ENCODE data around the gene ATP8A2. TPM values are rescaled to one million over a fixed set of nuclear protein-coding genes. Genes with fewer than 3 reads are reported as not detected.

Gene ATP8A2
- total RNA-seq, 1 experiment from 2014 or later: 1.1 TPM

DNA sequence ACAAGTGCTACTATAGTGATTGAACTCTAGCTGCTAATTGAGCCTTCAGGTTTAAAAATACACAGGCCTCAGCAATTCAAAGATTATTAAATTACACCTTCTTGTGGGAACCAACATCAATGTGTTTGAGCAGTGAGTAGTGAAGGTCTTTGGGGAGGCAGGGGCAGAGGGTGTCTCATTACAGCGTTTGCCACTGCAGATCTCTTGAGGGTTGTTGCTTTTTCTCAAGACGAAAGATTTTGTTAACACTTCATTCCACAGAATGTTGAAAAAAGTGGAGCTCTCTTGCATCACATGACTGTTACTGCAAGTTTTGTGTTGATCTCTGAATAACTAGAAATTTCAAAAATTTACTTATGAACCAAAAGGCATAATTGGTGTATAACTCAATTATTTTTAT, 253.6 kb downstream of the ATP8A2 start:
- DNase-seq (ENCODE audit: low spot score): no peak

DNA sequence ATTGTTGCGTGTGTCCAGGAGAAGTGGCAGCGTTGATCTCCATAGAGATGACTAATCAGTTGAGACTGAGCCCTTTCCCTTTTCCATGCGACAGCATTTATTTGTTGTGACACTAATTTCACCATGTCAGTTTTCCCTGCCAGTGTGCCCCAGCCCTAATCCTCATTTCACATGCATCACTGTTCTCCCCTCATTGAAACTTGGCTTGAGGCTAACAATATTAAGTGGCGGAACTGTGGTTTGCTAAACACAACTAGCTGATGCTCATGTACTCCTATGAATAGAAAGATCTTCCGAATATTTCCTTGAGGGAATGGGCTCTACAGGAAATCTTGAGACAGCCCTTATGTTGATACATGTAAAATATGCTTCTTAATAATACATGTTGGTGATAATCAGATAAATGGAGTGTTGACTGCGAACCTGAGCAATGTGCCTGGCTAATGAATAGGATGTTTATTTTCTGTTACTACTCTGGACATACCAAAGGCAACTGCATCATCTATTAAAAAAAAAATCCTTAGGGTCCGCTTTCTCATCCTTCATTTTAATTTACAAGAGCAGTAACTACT, 258.6 kb downstream of the ATP8A2 start:
- DNase-seq (ENCODE audit: low spot score): no peak

DNA sequence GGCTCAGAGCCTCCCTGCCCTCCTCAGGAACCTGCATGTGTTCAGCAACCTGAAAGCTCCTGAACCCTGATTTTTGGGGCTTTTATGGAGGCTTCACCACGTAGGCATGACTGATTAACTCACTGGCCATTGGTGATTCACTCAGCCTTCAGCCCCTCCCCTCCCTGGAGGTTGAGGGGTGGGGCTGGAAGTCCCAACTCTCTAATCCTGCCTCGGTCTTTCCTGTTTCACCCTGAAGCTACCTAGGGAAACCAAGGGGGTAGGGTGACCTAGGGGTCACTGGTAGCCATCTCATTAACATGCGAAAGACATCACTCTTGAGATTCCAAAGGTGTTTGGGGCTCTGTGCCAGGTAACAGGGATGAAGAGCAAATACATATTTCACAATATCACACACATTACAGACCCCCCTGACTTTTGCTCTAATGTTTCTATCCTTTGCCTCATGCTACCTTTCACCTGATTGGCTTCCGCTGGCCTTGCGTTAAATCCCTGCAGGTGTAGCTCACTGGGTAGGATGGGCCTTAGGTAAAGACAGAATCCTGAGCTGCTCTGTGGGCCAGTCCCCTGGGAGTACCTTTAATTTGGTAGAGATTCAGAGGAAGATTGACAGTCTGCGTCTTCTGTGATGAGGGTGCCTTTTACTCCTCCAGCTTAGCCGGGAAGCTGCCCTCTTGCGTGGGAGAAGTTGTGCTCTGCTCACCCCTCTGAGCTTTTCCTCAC, 260.6 kb downstream of the ATP8A2 start:
- DNase-seq (ENCODE audit: low spot score): no peak

DNA sequence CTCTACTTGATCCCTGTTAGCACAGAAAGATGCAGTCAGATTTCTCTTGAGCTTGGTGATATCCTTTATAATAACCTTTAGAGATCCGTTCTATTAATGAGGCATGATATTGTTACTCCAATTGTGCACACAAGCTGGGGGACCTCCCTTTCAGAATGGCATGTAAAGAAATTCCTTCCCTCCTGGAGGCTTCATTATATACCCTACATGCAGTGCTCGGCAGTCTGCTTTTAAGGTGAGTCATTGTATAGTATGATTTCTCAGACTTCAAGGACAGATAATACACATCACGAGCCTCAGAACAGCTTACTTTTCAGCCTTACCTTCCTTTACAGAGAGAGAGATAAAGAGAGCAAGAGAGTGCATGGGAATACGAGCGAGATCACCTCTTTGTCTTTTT, 261.3 kb downstream of the ATP8A2 start:
- no peak for DNase-seq (ENCODE audit: low spot score)

DNA sequence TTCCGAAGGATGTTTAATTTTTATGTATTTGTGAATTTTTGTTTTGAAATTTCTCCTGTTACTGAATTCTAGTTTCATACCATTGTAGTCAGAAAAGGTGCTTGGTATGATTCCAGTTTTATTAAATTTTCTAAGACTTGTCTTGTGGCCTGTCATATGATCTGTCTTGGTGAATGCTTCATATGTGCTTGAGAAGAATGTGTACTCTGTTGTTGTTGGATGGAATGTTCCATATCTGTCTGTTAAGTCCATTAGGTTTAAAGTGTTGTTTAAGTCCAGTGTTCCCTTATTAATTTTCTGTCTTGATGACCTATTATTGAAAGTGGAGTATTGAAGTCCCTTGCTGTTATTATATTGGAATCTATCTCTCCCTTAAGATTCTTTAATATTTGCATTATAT, 273.9 kb downstream of the ATP8A2 start:
- no peak for DNase-seq (ENCODE audit: low spot score)

DNA sequence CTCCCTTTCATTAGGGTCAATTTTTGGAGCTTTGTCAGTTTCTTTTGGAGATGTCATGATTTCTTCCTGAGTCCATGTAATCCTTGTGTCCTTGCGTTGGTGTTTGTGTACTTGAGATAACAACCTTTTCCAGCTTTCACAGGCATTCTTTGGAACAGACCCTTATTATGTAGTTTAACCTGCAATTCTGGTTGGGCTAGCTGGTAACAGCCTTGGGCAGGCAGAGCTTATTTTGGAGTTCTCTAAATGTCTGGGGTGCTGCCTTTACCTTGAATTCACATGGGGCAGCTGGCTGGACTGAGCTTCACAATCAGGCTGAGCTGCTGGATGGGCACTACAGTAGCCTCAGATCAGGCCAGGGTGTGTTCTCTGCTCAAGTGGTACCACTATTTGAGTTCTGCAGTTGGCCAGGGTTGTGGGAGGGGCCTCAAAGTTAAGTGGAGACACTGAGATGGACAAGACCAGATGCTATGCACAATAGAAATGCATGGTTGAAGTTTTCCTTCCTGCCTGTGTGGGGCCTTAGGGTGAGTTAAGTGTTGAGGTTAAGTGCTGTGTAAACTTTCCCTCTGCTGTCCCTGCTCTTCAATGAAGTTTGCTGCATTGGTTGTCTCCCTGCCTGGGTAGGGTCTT, 277.3 kb downstream of the ATP8A2 start:
- DNase-seq (ENCODE audit: low spot score): no peak

DNA sequence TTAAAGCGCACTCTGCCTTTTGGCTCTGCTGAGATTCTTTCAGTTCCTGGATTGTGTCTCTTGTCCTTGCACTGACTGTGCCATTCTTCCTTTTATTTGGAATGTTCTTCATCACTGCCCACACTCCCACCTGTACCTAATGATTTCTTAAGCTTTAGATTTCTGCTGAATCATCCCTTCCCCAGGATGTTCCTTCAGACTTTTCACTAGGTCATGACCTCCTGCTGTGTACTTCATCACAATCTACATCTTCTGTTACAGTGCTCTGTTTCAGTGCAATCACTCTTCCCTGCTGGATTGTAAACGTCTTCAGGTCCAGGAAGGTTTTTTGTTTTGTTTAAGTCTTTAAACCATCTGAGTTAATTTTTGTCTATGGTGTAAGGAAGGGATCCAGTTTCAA, 281.0 kb downstream of the ATP8A2 start:
- DNase-seq (ENCODE audit: low spot score): peak; percentile 11

DNA sequence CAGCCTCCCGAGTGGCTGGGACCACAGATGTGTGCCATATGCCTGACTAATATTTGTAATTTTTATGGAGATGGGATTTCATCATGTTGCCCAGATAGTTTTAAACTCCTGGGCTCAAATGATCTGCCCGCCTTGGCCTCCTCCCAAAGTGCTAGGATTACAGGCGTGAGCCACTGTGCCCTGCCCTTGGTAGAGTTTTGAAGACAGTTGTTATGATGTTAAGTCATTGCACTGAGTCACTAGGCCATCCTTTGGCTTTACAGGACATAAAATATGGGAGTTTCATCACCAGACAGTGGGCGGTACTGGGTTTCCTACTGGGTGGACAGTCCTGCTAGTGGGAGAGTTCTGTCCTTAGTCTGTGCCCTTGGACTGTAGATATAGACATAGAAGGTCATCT, 282.5 kb downstream of the ATP8A2 start:
- no peak for DNase-seq (ENCODE audit: low spot score)

DNA sequence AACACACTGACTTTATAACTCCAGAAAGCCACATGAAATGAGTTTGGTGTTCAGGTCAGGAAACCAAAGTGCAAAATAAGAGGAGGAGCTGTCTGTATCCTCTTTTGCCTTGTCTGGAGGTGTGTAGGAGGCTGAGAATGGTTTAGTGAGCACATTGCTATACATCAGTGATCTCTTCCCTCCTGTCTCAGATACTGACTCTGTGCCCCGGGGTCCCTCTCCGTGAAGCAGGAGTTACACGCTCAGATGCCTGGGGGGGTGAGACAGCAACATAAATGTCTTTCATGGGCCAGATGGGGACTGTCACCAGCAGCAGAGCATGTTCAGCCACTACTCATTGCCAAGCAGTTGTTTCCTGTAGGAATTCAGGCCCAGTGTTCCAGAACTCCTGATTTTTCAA, 285.4 kb downstream of the ATP8A2 start:
- DNase-seq (ENCODE audit: low spot score): no peak

DNA sequence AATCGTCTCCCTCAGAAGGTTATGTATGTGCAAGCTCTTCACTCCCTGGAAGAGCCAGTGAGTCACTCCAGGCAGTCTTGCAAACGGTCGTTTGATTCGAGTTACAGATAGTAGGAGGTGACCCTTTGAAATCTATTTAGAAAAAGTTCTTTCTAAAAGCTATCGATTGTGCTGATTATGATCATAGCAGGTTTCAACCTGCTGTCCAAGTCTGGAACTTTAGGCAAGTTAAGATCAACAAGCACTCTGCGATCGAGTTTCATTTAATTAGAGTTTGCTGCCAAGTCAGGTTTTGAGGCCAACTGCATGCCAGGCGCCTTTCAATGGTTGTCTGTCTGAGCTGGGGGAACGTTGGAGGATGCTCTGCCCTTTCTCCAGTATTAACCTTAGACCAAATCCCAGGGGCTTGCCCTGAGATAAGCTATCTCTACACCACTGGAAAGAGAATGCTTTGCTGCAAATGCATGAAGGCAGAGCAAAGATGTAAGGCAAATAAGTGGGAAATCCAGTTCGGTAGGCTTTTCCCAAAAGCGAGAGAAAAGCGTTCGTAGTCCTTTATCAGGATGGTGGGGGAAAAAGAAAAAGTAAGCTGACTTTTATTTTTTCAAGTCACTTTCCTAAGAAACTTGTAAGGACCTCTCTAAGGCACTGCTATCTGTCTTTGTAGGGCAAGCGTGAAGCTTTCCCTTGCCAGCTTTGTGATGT, 287.5 kb downstream of the ATP8A2 start:
- DNase-seq (ENCODE audit: low spot score): no peak

DNA sequence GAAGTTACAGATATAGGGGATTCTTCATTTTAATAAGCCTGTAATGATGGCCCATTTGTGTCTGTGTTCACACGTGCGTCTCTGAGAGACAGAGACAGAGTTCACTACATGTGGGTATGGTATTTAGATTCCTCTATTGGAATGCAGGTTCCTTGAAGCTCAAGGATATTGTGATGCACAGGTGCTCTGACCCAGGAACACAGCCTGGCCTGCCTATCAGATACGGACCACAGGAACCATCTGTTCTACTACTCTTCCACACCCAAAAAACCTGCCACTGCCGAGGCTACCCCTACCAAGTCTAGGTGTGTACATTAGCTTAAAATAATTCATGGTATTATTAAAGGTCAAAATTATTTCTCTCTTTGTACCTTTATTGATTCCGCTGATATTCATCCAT, 289.2 kb downstream of the ATP8A2 start:
- DNase-seq (ENCODE audit: low spot score): no peak

DNA sequence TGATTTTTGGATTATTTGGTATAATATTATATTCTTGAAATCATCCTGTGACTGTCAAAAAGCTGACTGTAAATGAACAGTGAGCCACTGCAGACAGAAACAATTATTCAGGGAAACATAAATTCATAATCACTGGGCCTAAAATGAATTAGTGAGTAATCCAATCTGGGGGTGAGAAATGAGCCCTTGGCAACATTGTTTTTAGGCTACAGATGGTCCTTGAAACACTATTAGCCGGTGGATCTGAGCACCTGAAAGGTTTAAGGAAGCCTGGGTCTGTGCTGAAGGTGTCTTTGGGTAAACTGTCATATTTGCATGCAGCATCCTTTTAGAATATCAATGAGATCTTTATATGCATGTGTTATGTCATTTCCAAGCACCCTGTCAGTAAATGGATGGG, 290.7 kb downstream of the ATP8A2 start:
- no peak for DNase-seq (ENCODE audit: low spot score)

DNA sequence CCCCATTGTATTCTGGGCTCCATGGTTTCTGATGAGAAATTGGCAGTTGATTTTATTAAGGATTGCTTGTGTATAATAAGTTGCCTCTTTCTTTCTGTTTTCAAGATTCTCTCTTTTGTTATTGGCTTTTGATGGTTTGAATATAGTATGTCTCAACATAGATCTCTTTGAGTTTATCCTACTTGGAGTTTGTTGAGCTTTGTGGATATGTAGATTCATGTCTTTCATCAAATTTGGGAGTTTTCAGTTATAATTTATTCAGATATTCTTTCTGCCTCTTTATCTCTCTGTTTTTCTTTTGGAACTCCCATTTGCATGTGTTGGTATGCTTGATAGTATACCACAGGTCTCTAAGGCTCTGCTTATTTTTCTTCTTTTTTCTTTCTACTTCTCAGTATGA, 296.6 kb downstream of the ATP8A2 start:
- DNase-seq (ENCODE audit: low spot score): no peak

DNA sequence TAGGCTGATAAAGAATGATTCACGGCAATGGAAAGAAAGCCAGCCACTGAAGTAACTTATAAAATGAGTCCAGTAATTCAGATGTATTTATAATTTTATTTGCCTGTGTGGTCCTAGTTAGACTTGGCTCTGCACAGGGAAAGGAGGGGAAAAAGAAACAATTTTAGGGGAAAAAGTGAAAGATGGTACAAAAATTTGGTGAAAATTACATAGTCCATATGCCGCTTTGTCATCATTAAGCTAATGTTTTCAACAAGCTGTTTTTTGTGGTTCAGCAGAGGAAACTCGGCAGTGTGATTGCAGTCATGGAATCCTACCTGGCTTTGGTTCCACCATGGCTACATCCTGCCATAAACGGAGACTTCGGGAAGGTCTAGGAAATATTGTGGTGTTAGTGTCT, 301.9 kb downstream of the ATP8A2 start:
- DNase-seq (ENCODE audit: low spot score): no peak

DNA sequence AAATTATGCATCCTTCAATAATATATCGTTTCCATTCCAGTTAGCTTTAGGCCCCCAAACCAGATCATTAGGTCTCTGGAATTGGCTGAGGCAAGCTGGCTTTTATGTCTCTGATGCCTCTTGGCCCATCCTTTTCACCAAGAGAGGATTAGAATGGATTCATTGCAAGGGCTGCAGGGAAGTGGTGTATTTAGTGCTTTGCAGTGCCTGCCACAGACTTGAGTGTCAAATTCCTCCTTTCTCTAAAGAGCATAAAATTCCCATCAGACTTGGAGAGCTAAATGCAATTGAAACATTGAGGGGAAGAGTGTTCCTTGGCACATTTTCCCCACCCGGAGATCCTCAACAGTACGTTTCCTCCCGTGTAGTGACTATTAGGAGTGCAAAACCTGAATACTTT, 302.6 kb downstream of the ATP8A2 start:
- DNase-seq (ENCODE audit: low spot score): no peak

DNA sequence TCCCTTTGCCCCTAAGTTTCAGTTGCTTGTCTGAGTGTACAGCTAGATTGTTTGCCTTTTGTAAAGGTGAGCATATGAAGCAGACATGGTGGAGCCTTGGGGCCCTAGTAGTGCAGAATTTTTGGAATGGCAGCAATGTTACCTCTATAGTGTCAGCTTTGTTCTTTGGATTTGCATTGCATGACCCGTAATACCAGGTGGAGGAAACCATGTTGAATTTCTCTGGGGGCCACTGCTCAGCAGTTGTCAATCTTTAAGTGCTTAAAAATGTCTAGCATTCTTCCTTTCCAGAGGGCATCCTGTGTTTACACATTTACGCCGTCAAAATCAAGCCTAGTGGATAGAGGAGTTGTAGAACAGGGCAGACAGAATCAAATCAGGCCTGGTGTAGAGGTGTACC, 303.3 kb downstream of the ATP8A2 start:
- DNase-seq (ENCODE audit: low spot score): no peak

DNA sequence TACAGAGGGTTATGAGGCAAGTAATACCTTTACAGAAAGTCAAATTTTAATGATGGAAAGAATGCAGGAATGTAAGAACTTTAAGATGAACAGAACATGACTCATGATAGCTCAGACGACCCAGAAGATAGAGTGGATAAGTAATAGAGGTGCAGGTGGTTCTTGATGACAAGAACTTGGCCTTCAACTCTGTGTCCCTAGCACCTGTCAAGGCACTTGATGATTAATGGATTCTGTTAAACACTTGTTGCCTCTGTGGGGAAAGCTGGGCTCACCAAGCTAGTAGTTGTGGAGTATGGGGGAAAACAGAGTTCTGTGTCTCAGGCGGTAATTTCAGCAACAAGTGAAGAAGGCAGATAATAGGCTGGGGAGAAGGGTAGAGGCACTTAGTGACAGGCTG, 306.2 kb downstream of the ATP8A2 start:
- DNase-seq (ENCODE audit: low spot score): no peak

DNA sequence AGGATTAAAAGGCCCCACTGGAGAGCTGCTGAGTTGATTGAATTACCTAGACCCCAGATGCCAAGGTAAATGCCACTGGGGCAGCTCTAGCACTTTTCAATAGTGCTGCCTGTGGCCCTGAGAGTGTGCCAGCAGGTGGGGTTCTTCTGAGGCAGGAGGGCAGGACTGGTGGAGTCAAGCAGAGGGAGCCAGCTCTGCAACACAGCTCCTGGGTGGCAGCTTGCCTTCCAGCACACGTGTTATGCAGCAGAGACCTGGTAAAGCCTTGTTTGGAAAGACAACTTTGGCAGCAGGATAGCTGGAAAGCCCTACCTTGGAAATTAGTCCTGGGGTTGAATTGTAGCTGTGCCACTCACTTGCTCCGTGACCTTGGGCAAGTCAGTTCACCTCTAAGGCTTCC, 306.6 kb downstream of the ATP8A2 start:
- DNase-seq (ENCODE audit: low spot score): no peak

DNA sequence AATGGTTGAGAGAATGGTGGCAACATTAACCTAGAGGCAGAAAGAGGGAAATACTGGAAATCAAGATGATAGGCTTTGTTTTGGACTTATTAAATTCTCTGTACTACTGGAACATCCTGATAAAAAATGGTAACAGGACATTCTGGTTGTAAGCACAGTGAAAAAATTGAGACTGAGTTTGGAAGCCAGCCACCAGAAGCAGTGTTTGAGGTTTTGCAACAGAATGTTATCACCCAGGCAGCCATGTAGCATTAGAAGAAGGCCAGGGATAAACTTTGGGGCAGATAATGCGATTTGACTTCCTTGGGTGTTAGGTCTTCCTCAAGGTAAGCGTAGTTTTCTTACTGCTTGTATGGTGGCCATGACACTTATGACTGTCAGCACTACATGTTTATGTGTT, 307.4 kb downstream of the ATP8A2 start:
- no peak for DNase-seq (ENCODE audit: low spot score)

DNA sequence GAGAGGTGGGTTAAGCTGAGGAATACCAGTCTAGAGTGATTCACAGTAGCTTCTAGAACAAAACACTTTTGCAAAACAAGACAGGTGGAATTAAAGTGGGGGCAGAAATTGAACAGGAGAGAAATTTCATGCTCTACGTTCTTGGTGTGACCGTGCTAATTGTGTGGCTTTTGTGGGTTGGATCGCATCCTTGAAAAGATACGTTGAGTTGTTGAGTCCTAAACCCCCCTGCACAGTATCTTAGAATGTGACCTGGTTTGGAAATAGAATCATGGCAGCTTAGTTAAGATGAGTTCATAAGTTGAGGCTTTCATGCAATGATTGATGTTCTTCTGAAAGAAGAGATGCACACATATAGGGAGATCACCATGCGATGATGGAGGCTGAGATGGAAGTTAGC, 308.2 kb downstream of the ATP8A2 start:
- no peak for DNase-seq (ENCODE audit: low spot score)

DNA sequence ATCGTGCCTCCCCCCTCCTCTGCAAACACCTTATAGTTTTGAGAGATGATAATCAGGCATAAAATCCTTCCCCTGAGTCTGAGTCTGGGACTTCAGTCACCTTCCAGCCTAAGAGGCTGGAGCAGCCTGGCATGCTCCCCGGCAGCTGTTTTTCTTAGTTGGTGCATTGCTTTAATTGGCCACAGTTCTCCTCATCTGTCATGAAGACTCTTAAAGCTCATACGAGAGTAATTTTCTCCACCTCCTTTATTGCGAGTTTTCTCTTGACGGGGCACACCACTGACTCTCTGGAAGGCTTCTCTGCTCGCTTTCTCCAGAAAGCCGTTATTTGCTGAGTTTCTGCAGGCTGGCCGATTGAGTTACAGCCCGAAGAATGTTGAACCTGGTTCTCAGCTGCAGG, 310.5 kb downstream of the ATP8A2 start:
- no peak for DNase-seq (ENCODE audit: low spot score)

DNA sequence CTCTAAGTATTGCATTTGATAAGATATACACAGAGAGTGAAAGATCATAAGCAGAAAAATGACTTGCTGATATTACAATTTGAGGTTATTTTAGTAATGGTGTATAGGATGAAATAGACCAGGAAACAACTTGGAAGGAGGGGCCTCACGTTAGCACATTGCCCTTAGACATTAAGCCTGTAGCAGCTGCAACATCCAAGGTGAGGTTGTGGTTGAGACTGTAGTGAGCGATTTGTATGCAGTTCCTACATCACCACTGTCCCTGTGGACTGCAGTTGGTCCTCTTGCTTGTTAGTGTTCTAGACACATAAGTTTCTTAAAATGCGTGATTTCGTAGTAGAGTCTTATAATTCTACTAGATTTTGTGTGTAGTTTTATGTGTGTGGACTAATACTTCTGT, 311.3 kb downstream of the ATP8A2 start:
- DNase-seq (ENCODE audit: low spot score): no peak

Measured in H4 (cell line).